ENCODE measurements around the gene STXBP4.

DNA sequence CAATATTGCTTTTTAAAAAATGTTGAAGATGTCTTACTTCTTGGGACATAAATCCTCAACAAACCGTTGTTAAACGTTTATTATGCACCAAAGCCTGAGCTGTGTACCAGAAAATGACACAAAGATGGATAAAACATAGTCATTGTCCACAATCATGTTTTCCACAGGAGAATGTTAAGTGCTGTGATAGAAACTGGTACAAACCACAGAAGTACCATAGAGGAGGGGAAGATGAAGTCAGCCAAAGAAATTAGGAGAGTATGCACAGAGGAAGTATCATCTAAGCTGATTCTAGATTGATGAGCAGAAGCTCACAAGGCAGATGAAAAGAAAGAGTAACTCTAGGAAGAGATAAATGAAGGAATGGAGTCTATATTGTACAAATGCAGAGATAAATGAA is 153.5 kb downstream of the STXBP4 start:
- TF ChIP-seq CTCF (IDR thresholded peaks at IDR 0.05; ENCODE audit: extremely low read depth in 1 of 2, insufficient read depth in 1 of 2, low read depth in 1 of 2, low read length in 2 of 2), result no peak
- no peak for TF ChIP-seq POLR2A (IDR thresholded peaks at IDR 0.05; ENCODE audit: low read depth, low read length)
- no peak for TF ChIP-seq POLR2AphosphoS5 (IDR thresholded peaks at IDR 0.05; ENCODE audit: insufficient read depth, low read depth, low read length)
- TF ChIP-seq EZH2 (IDR thresholded peaks at IDR 0.05; ENCODE audit: borderline replicate concordance, low read depth, low read length, severe bottlenecking), result no peak
- no peak for TF ChIP-seq JUN (IDR thresholded peaks at IDR 0.05; ENCODE audit: borderline replicate concordance, insufficient read depth, insufficient read length, low read depth)
- TF ChIP-seq GATA2 (IDR thresholded peaks at IDR 0.05; ENCODE audit: insufficient read depth, insufficient read length, low read depth, low read length), result no peak
